GM15510 (cell line): ENCODE results near the gene TTC32.

Source experiments
- POLR2A ChIP-seq: IDR thresholded peaks from 3 replicates; pipeline ENCODE4 v1.6.1; 2011; ENCODE audit warnings: borderline replicate concordance; ENCODE audit not compliant: insufficient read length; ENCODE audit errors: extremely low read depth

The TTC32 gene

GRCh38 chr2:19868701-19869580 is 32.8 kb downstream of the TTC32 start:
- TF ChIP-seq POLR2A, result peak; percentile 41

- no peak for TF ChIP-seq POLR2A
Measured at GRCh38 chr2:19868224-19868623, 33.6 kb downstream of the TTC32 start.

- no peak for TF ChIP-seq POLR2A
Measured at GRCh38 chr2:19866771-19867170, 35.0 kb downstream of the TTC32 start.

GRCh38 chr2:19865151-19865550 is 36.6 kb downstream of the TTC32 start:
- TF ChIP-seq POLR2A, result no peak

- no peak for TF ChIP-seq POLR2A
Measured at GRCh38 chr2:19864381-19864780, 37.4 kb downstream of the TTC32 start.

GRCh38 chr2:19863303-19864041 is 38.3 kb downstream of the TTC32 start:
- TF ChIP-seq POLR2A, result no peak

GRCh38 chr2:19861813-19862212 is 40.0 kb downstream of the TTC32 start:
- no peak for TF ChIP-seq POLR2A

GRCh38 chr2:19860022-19860421 is 41.8 kb downstream of the TTC32 start:
- no peak for TF ChIP-seq POLR2A

- TF ChIP-seq POLR2A, result no peak
Measured at GRCh38 chr2:19859565-19859964, 42.2 kb downstream of the TTC32 start.

GRCh38 chr2:19857806-19858205 is 44.0 kb downstream of the TTC32 start:
- TF ChIP-seq POLR2A, result no peak

GRCh38 chr2:19857100-19857499 is 44.7 kb downstream of the TTC32 start:
- TF ChIP-seq POLR2A, result no peak

- TF ChIP-seq POLR2A, result no peak
Measured at GRCh38 chr2:19855542-19856431, 46.0 kb downstream of the TTC32 start.

- no peak for TF ChIP-seq POLR2A
Measured at GRCh38 chr2:19854596-19855541, 46.9 kb downstream of the TTC32 start.

GRCh38 chr2:19851116-19851695 is 50.6 kb downstream of the TTC32 start:
- TF ChIP-seq POLR2A, result no peak
